SK-N-SH (cell line): Measurements from ENCODE around the gene KCNK5. TPM values are rescaled to one million over a fixed set of nuclear protein-coding genes. Genes with fewer than 3 reads are reported as not detected.

Experiments used
- CTCF ChIA-PET: fragments of 300-600, 350-600 bp; formaldehyde crosslinking; extraction: SDS; loops from one replicate; lab custom pipeline; 2021; lab: Yijun Ruan, JAX
- POLR2A ChIA-PET: fragments of 350-600 bp; sonication (Branson Sonifier 250); formaldehyde crosslinking; extraction: SDS; loops from one replicate; lab custom pipeline; 2020; ENCODE audit warnings: antibody characterized with exemption, inconsistent platforms; lab: Yijun Ruan, JAX
- DNase-seq: peaks from one replicate; pipeline ENCODE4 v3.0.0; 2012
- H2AFZ ChIP-seq: fragments of 200-600 bp; sonication (generic); 2 replicates; pipeline ENCODE4 v1.8.1; 2016; ENCODE audit warnings: antibody characterized with exemption, mild to moderate bottlenecking, low read depth
- H3F3A ChIP-seq: fragments of 200-600 bp; sonication (generic); replicated peaks from 2 replicates; pipeline ENCODE3; 2016; ENCODE audit warnings: antibody characterized with exemption, mild to moderate bottlenecking; ENCODE audit not compliant: insufficient read depth
- H3K27ac ChIP-seq, 2 experiments: fragments of 200-500 bp in 1 of 2; fragments of 200-600 bp in 1 of 2; sonication (Bioruptor generic) in 1 of 2; sonication (generic), shearing (Covaris generic) in 1 of 2; 2 replicates each; pipeline versions ENCODE4 v1.5.1 to v1.6.1; 2014 to 2016; ENCODE audit warnings: low read depth in 2 of 2, inconsistent platforms in 1 of 2, low read length in 1 of 2, mild to moderate bottlenecking in 1 of 2, mixed read lengths in 1 of 2
- H3K27me3 ChIP-seq: fragments of 200-600 bp; sonication (generic), shearing (Covaris generic); 2 replicates; pipeline ENCODE4 v1.6.1; 2016; ENCODE audit warnings: mixed run types; ENCODE audit not compliant: insufficient read depth
- H3K36me3 ChIP-seq, 2 experiments: fragments of 200-500 bp in 1 of 2; fragments of 200-600 bp in 1 of 2; sonication (Bioruptor generic) in 1 of 2; sonication (generic) in 1 of 2; replicated peaks in 1 of 2; 2 replicates each; pipeline versions ENCODE3 to v1.5.1; 2014 to 2016; ENCODE audit warnings: low read length in 1 of 2, mild to moderate bottlenecking in 1 of 2; ENCODE audit not compliant: insufficient read depth in 2 of 2, control insufficient read depth in 1 of 2
- H3K4me1 ChIP-seq, 2 experiments: fragments of 200-500 bp in 1 of 2; fragments of 200-600 bp in 1 of 2; sonication (Bioruptor generic) in 1 of 2; sonication (generic), shearing (Covaris generic) in 1 of 2; 2 replicates each; pipeline versions ENCODE4 v1.5.1 to v1.6.1; 2014 to 2016; ENCODE audit warnings: low read depth in 1 of 2, low read length in 1 of 2, mixed run types in 1 of 2; ENCODE audit not compliant: insufficient read depth in 2 of 2, control insufficient read depth in 1 of 2
- H3K4me2 ChIP-seq: fragments of 200-600 bp; sonication (generic), shearing (Covaris generic); 2 replicates; pipeline ENCODE4 v1.6.1; 2017; ENCODE audit warnings: mixed run types
- H3K4me3 ChIP-seq, 2 experiments: fragments of 200-500 bp in 1 of 2; fragments of 200-600 bp in 1 of 2; sonication (Bioruptor generic) in 1 of 2; sonication (generic), shearing (Covaris generic) in 1 of 2; 2 replicates each; pipeline versions ENCODE4 v1.5.1 to v1.8.1; 2014 to 2016; ENCODE audit warnings: low read depth in 2 of 2, inconsistent platforms in 1 of 2, low read length in 1 of 2, mild to moderate bottlenecking in 1 of 2, mixed read lengths in 1 of 2, moderate library complexity in 1 of 2
- H3K79me2 ChIP-seq: fragments of 200-600 bp; sonication (generic); 2 replicates; pipeline ENCODE4 v1.8.1; 2017; ENCODE audit warnings: mild to moderate bottlenecking; ENCODE audit not compliant: insufficient read depth
- H3K9ac ChIP-seq: fragments of 200-600 bp; sonication (generic); 2 replicates; pipeline ENCODE4 v1.6.1; 2017; ENCODE audit warnings: mixed run types
- H3K9me2 ChIP-seq: fragments of 200-600 bp; sonication (generic); 2 replicates; pipeline ENCODE4 v1.6.1; 2017; ENCODE audit warnings: mixed run types
- H3K9me3 ChIP-seq: fragments of 200-600 bp; sonication (generic); 2 replicates; pipeline ENCODE4 v1.6.1; 2017; ENCODE audit warnings: mixed run types, mild to moderate bottlenecking, moderate library complexity
- H4K20me1 ChIP-seq: fragments of 200-600 bp; sonication (generic); 2 replicates; pipeline ENCODE4 v1.6.1; 2017; ENCODE audit warnings: mild to moderate bottlenecking, mixed run types; ENCODE audit not compliant: insufficient read depth
- ELF1 ChIP-seq: IDR thresholded peaks from 2 replicates; pipeline ENCODE4 v1.4.0; 2012
- FOSL2 ChIP-seq: IDR thresholded peaks from 2 replicates; pipeline ENCODE4 v1.4.0; 2012; ENCODE audit warnings: low read depth, mild to moderate bottlenecking, moderate library complexity, borderline replicate concordance
- FOXM1 ChIP-seq: IDR thresholded peaks from 2 replicates; pipeline ENCODE4 v1.4.0; 2012; ENCODE audit warnings: low read depth, mild to moderate bottlenecking
- GABPA ChIP-seq: IDR thresholded peaks from 2 replicates; pipeline ENCODE4 v1.4.0; 2012; ENCODE audit warnings: low read depth, mild to moderate bottlenecking
- MAX ChIP-seq: IDR thresholded peaks from 2 replicates; pipeline ENCODE4 v1.4.0; 2012; ENCODE audit warnings: low read depth
- MEF2A ChIP-seq: IDR thresholded peaks from 2 replicates; pipeline ENCODE4 v1.4.0; 2012; ENCODE audit warnings: low read depth, borderline replicate concordance
- MXI1 ChIP-seq: IDR thresholded peaks from 2 replicates; pipeline ENCODE4 v1.6.1; 2012; ENCODE audit warnings: mild to moderate bottlenecking, low read depth, low read length, improper control_type of control experiment
- NRF1 ChIP-seq: IDR thresholded peaks from 2 replicates; pipeline ENCODE4 v1.6.1; 2012; ENCODE audit warnings: low read depth, mild to moderate bottlenecking, low read length
- POLR2AphosphoS5 ChIP-seq: IDR thresholded peaks from 2 replicates; pipeline ENCODE4 v1.6.1; 2012; ENCODE audit warnings: low read depth, low read length
- RAD21 ChIP-seq: IDR thresholded peaks from 2 replicates; pipeline ENCODE4 v1.6.1; 2012; ENCODE audit warnings: mild to moderate bottlenecking, low read length
- RCOR1 ChIP-seq: fragments of 150-350 bp; IDR thresholded peaks from 2 replicates; pipeline ENCODE4 v1.6.1; 2017; ENCODE audit warnings: antibody characterized with exemption, low read length
- RXRA ChIP-seq: IDR thresholded peaks from 2 replicates; pipeline ENCODE4 v1.4.0; 2012; ENCODE audit warnings: low read depth, mild to moderate bottlenecking, borderline replicate concordance
- SIN3A ChIP-seq: IDR thresholded peaks from 2 replicates; pipeline ENCODE4 v1.6.1; 2012; ENCODE audit warnings: low read depth, mild to moderate bottlenecking, low read length, moderate library complexity, borderline replicate concordance
- SMC3 ChIP-seq: IDR thresholded peaks from 2 replicates; pipeline ENCODE4 v1.6.1; 2012; ENCODE audit warnings: low read depth, low read length, improper control_type of control experiment
- TCF12 ChIP-seq: IDR thresholded peaks from 2 replicates; pipeline ENCODE4 v1.4.0; 2012
- TEAD4 ChIP-seq: IDR thresholded peaks from 2 replicates; pipeline ENCODE4 v1.4.0; 2012; ENCODE audit warnings: mild to moderate bottlenecking, borderline replicate concordance; ENCODE audit not compliant: insufficient read depth
- USF1 ChIP-seq: IDR thresholded peaks from 2 replicates; pipeline ENCODE4 v1.4.0; 2012; ENCODE audit warnings: low read depth, borderline replicate concordance
- USF2 ChIP-seq: fragments of 150-350 bp; IDR thresholded peaks from 2 replicates; pipeline ENCODE4 v1.6.1; 2017; ENCODE audit warnings: antibody characterized with exemption, low read length, low read depth, borderline replicate concordance
- WGBS: methylation state at CpG from one replicate; pipeline ENCODE4 v1.1.6; 2017; ENCODE audit warnings: low lambda C conversion rate; 5-methylcytosine and 5-hydroxymethylcytosine counted together
- polyA plus RNA-seq, 3 experiments: library from polyadenylated mRNA; depleted of rRNA; stranded (reverse); fragments of >200 nt; gene quantifications; 2 replicates each; pipeline ENCODE4 v1.2.3, GENCODE V29; 2012

KCNK5 gene
- polyA plus RNA-seq, 1 of the 3 experiments (the other 2 are of a cell fraction) = not detected

- DNase-seq = no peak
- CTCF ChIA-PET = interaction anchor here (1.2 kb wide), 1 partner anchor 43 kb away, joined by 3 read pairs; no protein-coding TSS in a partner anchor
- Histone ChIP-seq H3K27me3 (no peaks in the 10 kb centered on the region), H3F3A (no peaks in the 10 kb centered on the region), H4K20me1 (no peaks in the 10 kb centered on the region), H2AFZ (no peak overlapping the region), H3K36me3 (no peaks in the 10 kb centered on the region), H3K9me3 (no peaks in the 10 kb centered on the region), H3K9me2 (no peaks in the 10 kb centered on the region)
- no peak for TF ChIP-seq MAX
- TF ChIP-seq, all 33 proteins: peak for 0
- H3K79me2 ChIP-seq = no peaks in the 10 kb centered on the region
- no peak overlapping the region for H3K27ac ChIP-seq
- no peak overlapping the region for H3K4me2 ChIP-seq
- 40% methylated on average over 3 of the region's 6 CpGs for WGBS
- POLR2A ChIA-PET = no interaction called here
- H3K4me1 ChIP-seq = no peaks in the 10 kb centered on the region; a peak in 1 of 4 replicates
- H3K9ac ChIP-seq = no peak overlapping the region
- no peak overlapping the region for H3K4me3 ChIP-seq
Observed at GRCh38 chr6:39209360-39209811, 19.9 kb downstream of the KCNK5 start.

- no peaks in the 10 kb centered on the region for H3K27me3 ChIP-seq
- H2AFZ ChIP-seq = no peak overlapping the region
- no peaks in the 10 kb centered on the region for H3F3A ChIP-seq
- no peak overlapping the region for H3K4me2 ChIP-seq
- no peak overlapping the region for H3K4me3 ChIP-seq
- no peaks in the 10 kb centered on the region for H3K36me3 ChIP-seq
- TF ChIP-seq RXRA (no peak), GABPA (no peak), MEF2A (no peak), SMC3 (no peak), MXI1 (no peak), ELF1 (no peak), TCF12 (no peak), RAD21 (no peak), USF2 (no peak), FOSL2 (no peak), SIN3A (no peak), FOXM1 (no peak), NRF1 (no peak), USF1 (no peak), TEAD4 (no peak), RCOR1 (no peak), POLR2AphosphoS5 (no peak), MAX (no peak)
- TF ChIP-seq, all 33 proteins: peak for 0
- Histone ChIP-seq H3K79me2 (no peaks in the 10 kb centered on the region), H3K9me3 (no peaks in the 10 kb centered on the region), H3K9ac (no peak overlapping the region), H4K20me1 (no peaks in the 10 kb centered on the region), H3K4me1 (no peaks in the 10 kb centered on the region; a peak in 1 of 4 replicates), H3K27ac (no peak overlapping the region), H3K9me2 (no peaks in the 10 kb centered on the region)
- WGBS = 58% methylated on average over 5 of the region's 6 CpGs
- ChIA-PET CTCF (no interaction called here), POLR2A (no interaction called here)
- no peak for DNase-seq
Observed at GRCh38 chr6:39208223-39208739, 21.0 kb downstream of the KCNK5 start.
